Fibroblast of mammary gland (primary cell): ENCODE measurements around the gene LITAFD.
"Not testable (repeated sequence)": the region's sequence is repeated elsewhere in the genome, so short reads cannot be mapped to it uniquely, and the experiment has no call there.

ENCODE experiments used
- DNase-seq: peaks from one replicate; pipeline ENCODE4 v3.0.0-alpha.2; 2010; ENCODE audit warnings: low read depth
- H3K4me3 ChIP-seq: 2 replicates; pipeline ENCODE4 v1.5.1; 2011; ENCODE audit warnings: low read depth, mild to moderate bottlenecking, low read length, moderate library complexity; ENCODE audit not compliant: control insufficient read depth
- TF ChIP-seq, protein P1 (sequence below): conservative IDR thresholded peaks from 2 replicates; pipeline ENCODE4 v1.5.1; 2011; ENCODE audit warnings: low read depth, low read length, inconsistent platforms; ENCODE audit not compliant: control insufficient read depth, insufficient read depth

The LITAFD gene

GRCh38 chr16:8868416-8869211, 13.5 kb upstream of the LITAFD start, which contains the start of gene CARHSP1:
Gene CARHSP1, minus strand, starts transcription at chr16:8869006. Its CDS starts 9,678 bp downstream, at chr16:8859328.
- DNase-seq = peak; percentile 84
- H3K4me3 ChIP-seq = peak within 1 kb of the TSS; percentile 72
- TF ChIP-seq, protein P1, sequence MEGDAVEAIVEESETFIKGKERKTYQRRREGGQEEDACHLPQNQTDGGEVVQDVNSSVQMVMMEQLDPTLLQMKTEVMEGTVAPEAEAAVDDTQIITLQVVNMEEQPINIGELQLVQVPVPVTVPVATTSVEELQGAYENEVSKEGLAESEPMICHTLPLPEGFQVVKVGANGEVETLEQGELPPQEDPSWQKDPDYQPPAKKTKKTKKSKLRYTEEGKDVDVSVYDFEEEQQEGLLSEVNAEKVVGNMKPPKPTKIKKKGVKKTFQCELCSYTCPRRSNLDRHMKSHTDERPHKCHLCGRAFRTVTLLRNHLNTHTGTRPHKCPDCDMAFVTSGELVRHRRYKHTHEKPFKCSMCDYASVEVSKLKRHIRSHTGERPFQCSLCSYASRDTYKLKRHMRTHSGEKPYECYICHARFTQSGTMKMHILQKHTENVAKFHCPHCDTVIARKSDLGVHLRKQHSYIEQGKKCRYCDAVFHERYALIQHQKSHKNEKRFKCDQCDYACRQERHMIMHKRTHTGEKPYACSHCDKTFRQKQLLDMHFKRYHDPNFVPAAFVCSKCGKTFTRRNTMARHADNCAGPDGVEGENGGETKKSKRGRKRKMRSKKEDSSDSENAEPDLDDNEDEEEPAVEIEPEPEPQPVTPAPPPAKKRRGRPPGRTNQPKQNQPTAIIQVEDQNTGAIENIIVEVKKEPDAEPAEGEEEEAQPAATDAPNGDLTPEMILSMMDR = no peak

- no peak for DNase-seq
- H3K4me3 ChIP-seq = peak overlapping the region; percentile 47
- TF ChIP-seq, protein P1 = no peak
Observed at GRCh38 chr16:8869212-8869987, 12.8 kb upstream of the LITAFD start.

- H3K4me3 ChIP-seq, DNase-seq: not testable (repeated sequence)
Observed at GRCh38 chr16:8869988-8870241, 12.2 kb upstream of the LITAFD start.

DNA sequence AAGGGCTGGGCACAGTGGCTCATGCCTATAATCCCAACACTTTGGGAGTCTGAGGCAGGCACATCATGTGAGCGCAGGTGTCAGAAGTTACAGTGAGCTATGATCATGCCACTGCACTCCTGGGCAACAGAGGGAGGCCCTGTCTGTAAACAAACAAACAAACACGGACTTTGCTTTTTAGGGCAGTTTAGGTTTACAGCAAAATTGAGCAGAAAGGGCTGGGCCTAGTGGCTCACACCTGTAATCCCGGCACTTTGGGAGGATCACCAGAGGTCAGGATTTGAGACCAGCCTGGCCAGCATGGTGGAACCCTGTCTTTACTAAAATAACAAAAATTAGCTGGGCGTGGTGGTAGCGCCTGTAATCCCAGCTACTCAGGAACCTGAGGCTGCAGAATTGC, 10.1 kb upstream of the LITAFD start:
- no peak for DNase-seq
- TF ChIP-seq, protein P1 = no peak
- H3K4me3 ChIP-seq = no peak overlapping the region

DNA sequence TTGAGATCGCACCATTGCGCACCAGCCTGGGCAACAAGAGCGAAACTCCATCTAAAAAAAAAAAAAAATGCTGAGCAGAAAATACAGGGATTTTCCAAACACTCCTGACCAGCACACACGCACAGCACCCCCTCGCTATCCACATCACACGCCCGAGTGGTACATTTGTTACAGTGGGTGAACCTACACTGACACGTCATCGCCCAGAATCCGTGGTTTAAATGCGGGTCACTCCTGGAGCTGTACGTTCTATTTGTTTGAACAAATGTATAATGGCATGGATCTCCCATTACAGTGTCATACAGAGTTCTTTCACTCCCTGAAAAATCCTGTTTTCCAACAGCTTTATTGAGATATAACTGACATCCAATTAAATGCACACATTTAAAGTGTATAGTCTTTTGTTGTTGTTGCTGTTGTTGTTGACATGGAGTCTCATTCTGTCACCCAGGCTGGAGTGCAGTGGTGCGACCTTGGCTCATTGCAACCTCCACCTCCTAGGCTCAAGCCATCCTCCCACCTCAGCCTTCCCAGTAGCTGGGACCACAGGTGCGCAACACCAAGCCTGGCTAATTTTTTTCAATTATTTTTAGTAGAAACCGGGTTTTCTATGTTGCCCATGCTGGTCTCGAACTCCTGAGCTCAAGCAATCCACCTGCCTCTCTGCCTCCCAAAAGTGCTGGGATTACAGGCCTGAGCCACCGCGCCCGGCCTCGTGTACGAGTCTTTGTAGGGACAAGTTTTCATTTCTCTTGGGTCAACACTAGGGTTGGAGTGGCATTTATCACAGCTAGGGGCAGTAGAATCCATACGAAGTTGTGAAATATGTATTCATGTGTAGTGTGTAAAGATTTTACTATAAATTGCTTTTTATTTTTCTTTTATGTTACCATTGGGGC, 8.9 kb upstream of the LITAFD start:
- no peak for DNase-seq
- no peak overlapping the region for H3K4me3 ChIP-seq
- TF ChIP-seq, protein P1 = peak; percentile 17

- DNase-seq, H3K4me3 ChIP-seq: not testable (repeated sequence)
Observed at GRCh38 chr16:8873866-8874195, 8.3 kb upstream of the LITAFD start.

GRCh38 chr16:8874388-8874787, 7.8 kb upstream of the LITAFD start:
- TF ChIP-seq, protein P1 = no peak
- no peak overlapping the region for H3K4me3 ChIP-seq
- peak; percentile 34 for DNase-seq

DNA sequence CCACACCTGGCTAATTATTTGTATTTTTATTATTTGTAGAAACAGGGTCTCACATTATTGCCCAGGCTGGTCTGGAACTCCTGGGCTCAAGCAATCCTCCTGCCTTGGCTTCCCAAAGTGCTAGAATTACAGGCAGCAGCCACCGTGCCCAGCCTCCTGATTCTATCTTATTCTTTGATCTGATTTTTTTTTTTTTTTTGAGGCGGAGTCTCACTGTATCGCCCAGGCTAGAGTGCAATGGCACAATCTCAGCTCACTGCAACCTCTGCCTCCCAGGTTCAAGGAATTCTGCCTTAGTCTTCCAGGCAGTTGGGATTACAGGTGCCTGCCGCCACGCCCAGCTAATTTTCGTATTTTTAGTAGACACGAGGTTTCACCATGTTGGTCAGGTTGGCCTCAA, 6.8 kb upstream of the LITAFD start:
- H3K4me3 ChIP-seq, DNase-seq: not testable (repeated sequence)
